ENCODE measurements around the gene NTM. TPM values are rescaled to one million over a fixed set of nuclear protein-coding genes. Genes with fewer than 3 reads are reported as not detected.

NTM gene
- total RNA-seq, 1 experiment from 2014 or later = 9.9 TPM

- Mint-ChIP-seq H3K9me3 (no peaks in the 10 kb centered on the region; a peak in 2 of 5 replicates), H3K4me3 (no peak overlapping the region), H3K27ac (peak overlapping the region in 1 of 3 experiments; percentile 5; a peak in 1 of 7 replicates), H3K4me1 (peaks cover 6 to 10% of the 10 kb centered on the region in 2 experiments), H3K36me3 (ENCODE audit: insufficient read depth in 1 of 3, low read depth in 3 of 3) (peaks cover 0 to 8% (median 7%) of the 10 kb centered on the region in 3 experiments; a peak in 3 of 7 replicates), H3K27me3 (ENCODE audit: low read depth) (no peaks in the 10 kb centered on the region; the same call in none of the 2 replicates)
- Histone ChIP-seq H3K14ac (ENCODE audit: insufficient read depth, low read length) (no peak overlapping the region), H2BK120ac (ENCODE audit: low read depth, low read length, poor library complexity, severe bottlenecking) (no peak overlapping the region), H3K9ac (ENCODE audit: extremely low read depth, insufficient read length, low read length) (no peak overlapping the region), H3K23ac (ENCODE audit: insufficient read length, low read depth, low read length) (no peak overlapping the region), H3K18ac (ENCODE audit: insufficient read length, low read depth, low read length) (no peak overlapping the region), H4K5ac (ENCODE audit: insufficient read length, low read depth, low read length) (no peak overlapping the region), H3K27ac (ENCODE audit: insufficient read length, low read depth, low read length) (no peak overlapping the region), H2AK5ac (ENCODE audit: insufficient read length, low read length) (no peak overlapping the region), H3K79me2 (ENCODE audit: insufficient read depth, low read length) (no peaks in the 10 kb centered on the region; the same call in 1 of the 2 replicates), H4K8ac (replicated peaks; ENCODE audit: insufficient read length, low read depth, low read length) (no peak overlapping the region), H3K4me2 (ENCODE audit: insufficient read depth, insufficient read length, low read length) (no peak overlapping the region), H3K4me1 (ENCODE audit: insufficient read depth, low read length) (no peaks in the 10 kb centered on the region), H3T11ph (ENCODE audit: low read length) (no peak overlapping the region), H3K56ac (ENCODE audit: insufficient read length, low read depth, low read length) (no peak overlapping the region), H3K4ac (ENCODE audit: low read depth, low read length) (no peak overlapping the region), H4K91ac (ENCODE audit: insufficient read length, low read depth, low read length) (no peak overlapping the region), H2BK12ac (ENCODE audit: insufficient read length, low read depth, low read length) (no peak overlapping the region), H3K9me3 (ENCODE audit: control insufficient read depth, low read depth, low read length) (no peaks in the 10 kb centered on the region), H2BK5ac (ENCODE audit: insufficient read length, low read length) (no peak overlapping the region), H4K20me1 (ENCODE audit: control insufficient read depth, insufficient read depth, insufficient read length) (no peaks in the 10 kb centered on the region), H3K79me1 (ENCODE audit: insufficient read depth, low read depth, low read length, poor library complexity, severe bottlenecking) (no peaks in the 10 kb centered on the region), H3K23me2 (ENCODE audit: insufficient read length, low read depth, low read length, poor library complexity, severe bottlenecking) (no peaks in the 10 kb centered on the region), H2AFZ (ENCODE audit: low read length) (no peak overlapping the region), H2BK15ac (ENCODE audit: low read depth, low read length) (no peak overlapping the region), H3K27me3 (ENCODE audit: insufficient read depth, low read length) (no peaks in the 10 kb centered on the region), H2BK20ac (ENCODE audit: low read depth, low read length, poor library complexity, severe bottlenecking) (no peak overlapping the region)
- WGBS (ENCODE audit: extremely low coverage, insufficient read length, low lambda C conversion rate) = no CpG with 5 or more reads among the region's 7 CpGs
- TF ChIP-seq CTCF (conservative IDR thresholded peaks at IDR 0.05) = no peak
- DNase-seq = no peak
These were observed 166.8 kb downstream of the NTM start for GRCh38 chr11:131537196-131537595.
